ENCODE measurements around the gene MTHFD1.

DNA sequence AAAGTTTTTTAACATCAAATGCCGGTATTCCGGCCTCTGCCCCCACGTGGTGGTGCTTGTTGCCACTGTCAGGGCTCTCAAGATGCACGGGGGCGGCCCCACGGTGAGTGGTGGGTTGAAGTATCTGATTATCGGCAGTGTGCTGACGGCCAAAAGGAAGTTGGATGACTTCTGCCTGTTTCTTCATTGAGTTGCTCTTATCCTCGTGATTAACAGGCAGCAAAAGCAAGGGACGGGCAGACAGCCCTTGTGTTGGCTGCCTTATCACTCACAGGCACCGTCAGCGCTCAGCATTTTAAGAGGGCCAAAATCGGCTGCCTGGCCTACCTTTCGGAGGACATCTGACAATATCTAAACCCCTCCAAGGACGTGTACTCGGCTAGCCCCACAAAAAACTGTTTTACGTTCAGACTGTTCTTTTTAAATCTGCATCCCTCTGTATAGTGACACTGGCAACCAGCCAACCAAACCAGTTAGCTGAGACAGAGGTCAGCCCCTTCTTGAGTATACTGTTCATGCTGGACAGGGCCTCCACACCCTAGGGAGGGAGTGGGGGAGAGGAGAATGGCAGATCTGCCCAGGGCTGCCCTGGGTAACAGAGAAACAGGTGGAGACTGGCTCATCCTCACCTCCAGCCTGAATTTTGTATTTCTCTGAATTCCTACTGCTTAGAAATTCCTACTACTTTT is 54.3 kb downstream of the MTHFD1 start:
- TF ChIP-seq, protein P1, sequence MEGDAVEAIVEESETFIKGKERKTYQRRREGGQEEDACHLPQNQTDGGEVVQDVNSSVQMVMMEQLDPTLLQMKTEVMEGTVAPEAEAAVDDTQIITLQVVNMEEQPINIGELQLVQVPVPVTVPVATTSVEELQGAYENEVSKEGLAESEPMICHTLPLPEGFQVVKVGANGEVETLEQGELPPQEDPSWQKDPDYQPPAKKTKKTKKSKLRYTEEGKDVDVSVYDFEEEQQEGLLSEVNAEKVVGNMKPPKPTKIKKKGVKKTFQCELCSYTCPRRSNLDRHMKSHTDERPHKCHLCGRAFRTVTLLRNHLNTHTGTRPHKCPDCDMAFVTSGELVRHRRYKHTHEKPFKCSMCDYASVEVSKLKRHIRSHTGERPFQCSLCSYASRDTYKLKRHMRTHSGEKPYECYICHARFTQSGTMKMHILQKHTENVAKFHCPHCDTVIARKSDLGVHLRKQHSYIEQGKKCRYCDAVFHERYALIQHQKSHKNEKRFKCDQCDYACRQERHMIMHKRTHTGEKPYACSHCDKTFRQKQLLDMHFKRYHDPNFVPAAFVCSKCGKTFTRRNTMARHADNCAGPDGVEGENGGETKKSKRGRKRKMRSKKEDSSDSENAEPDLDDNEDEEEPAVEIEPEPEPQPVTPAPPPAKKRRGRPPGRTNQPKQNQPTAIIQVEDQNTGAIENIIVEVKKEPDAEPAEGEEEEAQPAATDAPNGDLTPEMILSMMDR (IDR thresholded peaks at IDR 0.05), result no peak
- TF ChIP-seq ZNF416 (CRISPR knock-in tag; IDR thresholded peaks at IDR 0.05) (no peak), ZNF263 (CRISPR knock-in tag; IDR thresholded peaks at IDR 0.05; ENCODE audit: low read depth) (no peak), ZNF317 (CRISPR knock-in tag; IDR thresholded peaks at IDR 0.05; ENCODE audit: borderline replicate concordance, low read depth) (no peak), ZNF121 (CRISPR knock-in tag; IDR thresholded peaks at IDR 0.05) (no peak), IRF2 (CRISPR knock-in tag; IDR thresholded peaks at IDR 0.05; ENCODE audit: borderline replicate concordance, low read depth) (no peak), ELF4 (CRISPR knock-in tag; IDR thresholded peaks at IDR 0.05; ENCODE audit: low read depth) (no peak)
- TF ChIP-seq, protein P2, sequence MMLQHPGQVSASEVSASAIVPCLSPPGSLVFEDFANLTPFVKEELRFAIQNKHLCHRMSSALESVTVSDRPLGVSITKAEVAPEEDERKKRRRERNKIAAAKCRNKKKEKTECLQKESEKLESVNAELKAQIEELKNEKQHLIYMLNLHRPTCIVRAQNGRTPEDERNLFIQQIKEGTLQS (CRISPR knock-in tag; conservative IDR thresholded peaks at IDR 0.05), result no peak
- TF ChIP-seq, protein P3, sequence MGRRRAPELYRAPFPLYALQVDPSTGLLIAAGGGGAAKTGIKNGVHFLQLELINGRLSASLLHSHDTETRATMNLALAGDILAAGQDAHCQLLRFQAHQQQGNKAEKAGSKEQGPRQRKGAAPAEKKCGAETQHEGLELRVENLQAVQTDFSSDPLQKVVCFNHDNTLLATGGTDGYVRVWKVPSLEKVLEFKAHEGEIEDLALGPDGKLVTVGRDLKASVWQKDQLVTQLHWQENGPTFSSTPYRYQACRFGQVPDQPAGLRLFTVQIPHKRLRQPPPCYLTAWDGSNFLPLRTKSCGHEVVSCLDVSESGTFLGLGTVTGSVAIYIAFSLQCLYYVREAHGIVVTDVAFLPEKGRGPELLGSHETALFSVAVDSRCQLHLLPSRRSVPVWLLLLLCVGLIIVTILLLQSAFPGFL (CRISPR knock-in tag; IDR thresholded peaks at IDR 0.05; ENCODE audit: borderline replicate concordance), result no peak
- TF ChIP-seq, protein P4, sequence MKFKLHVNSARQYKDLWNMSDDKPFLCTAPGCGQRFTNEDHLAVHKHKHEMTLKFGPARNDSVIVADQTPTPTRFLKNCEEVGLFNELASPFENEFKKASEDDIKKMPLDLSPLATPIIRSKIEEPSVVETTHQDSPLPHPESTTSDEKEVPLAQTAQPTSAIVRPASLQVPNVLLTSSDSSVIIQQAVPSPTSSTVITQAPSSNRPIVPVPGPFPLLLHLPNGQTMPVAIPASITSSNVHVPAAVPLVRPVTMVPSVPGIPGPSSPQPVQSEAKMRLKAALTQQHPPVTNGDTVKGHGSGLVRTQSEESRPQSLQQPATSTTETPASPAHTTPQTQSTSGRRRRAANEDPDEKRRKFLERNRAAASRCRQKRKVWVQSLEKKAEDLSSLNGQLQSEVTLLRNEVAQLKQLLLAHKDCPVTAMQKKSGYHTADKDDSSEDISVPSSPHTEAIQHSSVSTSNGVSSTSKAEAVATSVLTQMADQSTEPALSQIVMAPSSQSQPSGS (CRISPR knock-in tag; IDR thresholded peaks at IDR 0.05; ENCODE audit: borderline replicate concordance, low read depth), result no peak
- TF ChIP-seq, protein P5, sequence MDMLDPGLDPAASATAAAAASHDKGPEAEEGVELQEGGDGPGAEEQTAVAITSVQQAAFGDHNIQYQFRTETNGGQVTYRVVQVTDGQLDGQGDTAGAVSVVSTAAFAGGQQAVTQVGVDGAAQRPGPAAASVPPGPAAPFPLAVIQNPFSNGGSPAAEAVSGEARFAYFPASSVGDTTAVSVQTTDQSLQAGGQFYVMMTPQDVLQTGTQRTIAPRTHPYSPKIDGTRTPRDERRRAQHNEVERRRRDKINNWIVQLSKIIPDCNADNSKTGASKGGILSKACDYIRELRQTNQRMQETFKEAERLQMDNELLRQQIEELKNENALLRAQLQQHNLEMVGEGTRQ (CRISPR knock-in tag; IDR thresholded peaks at IDR 0.05), result no peak
- TF ChIP-seq, protein P6, sequence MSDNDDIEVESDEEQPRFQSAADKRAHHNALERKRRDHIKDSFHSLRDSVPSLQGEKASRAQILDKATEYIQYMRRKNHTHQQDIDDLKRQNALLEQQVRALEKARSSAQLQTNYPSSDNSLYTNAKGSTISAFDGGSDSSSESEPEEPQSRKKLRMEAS (CRISPR knock-in tag; IDR thresholded peaks at IDR 0.05), result no peak
